K562 (cell line): ENCODE measurements around the gene GDF2. TPM values are rescaled to one million over a fixed set of nuclear protein-coding genes. Genes with fewer than 3 reads are reported as not detected.

Source experiments
- ATAC-seq: fragments of 200-7000 bp; cut with Tn5 transposase; 3 replicates; pipeline ENCODE4 v1.9.1; 2020; ENCODE audit warnings: moderate library complexity
- BruUV-seq: library from RNA; stranded (reverse); fragments of 400-500 nt; replicated peaks from 2 replicates; lab custom pipeline; 2021; lab: Mats Ljungman, UMichigan
- CTCF ChIA-PET: fragments of 300-600 bp; formaldehyde crosslinking; extraction: SDS; loops from one replicate; lab custom pipeline; 2021; ENCODE audit warnings: low intra/inter-chr PET ratio; lab: Yijun Ruan, JAX
- POLR2A ChIA-PET: fragments of 300-600, 350-650 bp; sonication (Branson Sonifier 250); formaldehyde crosslinking; extraction: SDS; loops from one replicate; lab custom pipeline; 2021; ENCODE audit warnings: antibody characterized with exemption, inconsistent platforms; lab: Yijun Ruan, JAX
- DNase-seq, 4 experiments: peaks; one replicate each; pipeline versions ENCODE4 v3.0.0 to v3.0.0-alpha.2; 2011 to 2018; ENCODE audit warnings: low spot score in 3 of 4, mixed read lengths in 3 of 4; ENCODE audit errors: extremely low read depth in 1 of 4
- FAIRE-seq: peaks from 2 replicates; lab custom pipeline; 2011; peaks lifted over from hg19 to GRCh38; lab: Jason Lieb, UNC
- H2AFZ ChIP-seq: 2 replicates; pipeline ENCODE4 v1.6.0; 2011; ENCODE audit warnings: low read depth, low read length, control low read depth, inconsistent platforms
- H3K27ac ChIP-seq: fragments of 200-600 bp; 3 replicates; pipeline ENCODE4 v1.8.0; 2011; ENCODE audit warnings: low read depth, mild to moderate bottlenecking, control low read depth, inconsistent platforms, low read length, moderate library complexity, mixed read lengths; ENCODE audit errors: extremely low read depth
- H3K27me3 ChIP-seq, 2 experiments: fragments of 300-600 bp in 1 of 2; 2 replicates in 1 of 2; 3 replicates in 1 of 2; pipeline versions ENCODE4 v1.6.0 to v1.8.0; 2011; ENCODE audit warnings: inconsistent platforms in 2 of 2, low read length in 2 of 2, mild to moderate bottlenecking in 1 of 2, mixed read lengths in 1 of 2, moderate library complexity in 1 of 2; ENCODE audit not compliant: control insufficient read depth in 2 of 2, insufficient read depth in 2 of 2
- H3K36me3 ChIP-seq: fragments of 300-600 bp; 3 replicates; pipeline ENCODE4 v1.8.0; 2011; ENCODE audit warnings: mild to moderate bottlenecking, low read length, inconsistent platforms; ENCODE audit not compliant: control insufficient read depth, insufficient read depth
- H3K4me1 ChIP-seq, 2 experiments: fragments of 200-600 bp in 1 of 2; replicated peaks in 1 of 2; 2 replicates in 1 of 2; 3 replicates in 1 of 2; pipeline versions ENCODE4 v1.5.1 to v1.8.0; 2011; ENCODE audit warnings: inconsistent platforms in 2 of 2, low read length in 2 of 2, mild to moderate bottlenecking in 1 of 2, mixed read lengths in 1 of 2, moderate library complexity in 1 of 2; ENCODE audit not compliant: control insufficient read depth in 2 of 2, insufficient read depth in 2 of 2
- H3K4me2 ChIP-seq: 2 replicates; pipeline ENCODE4 v1.6.1; 2011; ENCODE audit warnings: low read length, control low read depth, inconsistent platforms, mixed read lengths; ENCODE audit not compliant: insufficient read depth
- H3K4me3 ChIP-seq: fragments of 200-600 bp; sonication (generic), shearing (Covaris generic); 2 replicates; pipeline ENCODE4 v1.5.1; 2016; ENCODE audit warnings: control low read depth, inconsistent platforms
- H3K79me2 ChIP-seq: fragments of 200-600 bp; 3 replicates; pipeline ENCODE4 v1.8.0; 2011; ENCODE audit warnings: low read length, inconsistent platforms; ENCODE audit not compliant: control insufficient read depth, insufficient read depth
- H3K9ac ChIP-seq, 2 experiments: 2 replicates each; pipeline versions ENCODE4 v1.6.0 to v1.6.1; 2011; ENCODE audit warnings: low read depth in 2 of 2, low read length in 2 of 2, control low read depth in 1 of 2, inconsistent platforms in 1 of 2, mild to moderate bottlenecking in 1 of 2, mixed read lengths in 1 of 2; ENCODE audit not compliant: insufficient read depth in 1 of 2
- H3K9me1 ChIP-seq: one replicate; pipeline ENCODE4 v1.6.0; 2011; ENCODE audit warnings: inconsistent platforms, mild to moderate bottlenecking, low read length, moderate library complexity; ENCODE audit not compliant: control insufficient read depth, insufficient read depth
- H3K9me3 ChIP-seq: replicated peaks from 2 replicates; pipeline ENCODE4 v1.5.1; 2011; ENCODE audit warnings: low read depth, low read length, inconsistent platforms; ENCODE audit not compliant: control insufficient read depth, insufficient read depth
- H4K20me1 ChIP-seq: replicated peaks from 2 replicates; pipeline ENCODE4 v1.6.1; 2011; ENCODE audit warnings: low read length, inconsistent platforms, mixed read lengths; ENCODE audit not compliant: control insufficient read depth, insufficient read depth
- GATA2 ChIP-seq: sonication (generic); formaldehyde crosslinking; IDR thresholded peaks from 2 replicates; pipeline ENCODE4 v1.4.0; 2020; ENCODE audit warnings: mild to moderate bottlenecking, missing genetic modification reagents
- JUN ChIP-seq, 2 experiments: sonication (generic) in 1 of 2; formaldehyde crosslinking in 1 of 2; IDR thresholded peaks; 2 replicates each; pipeline versions ENCODE4 v1.6.1 to v1.8.0; 2012 to 2022; ENCODE audit warnings: borderline replicate concordance in 2 of 2, mild to moderate bottlenecking in 2 of 2, improper control_type of control experiment in 1 of 2, low read depth in 1 of 2, low read length in 1 of 2, missing genetic modification reagents in 1 of 2
- PKNOX1 ChIP-seq: fragments of 450-650 bp; IDR thresholded peaks from 2 replicates; pipeline ENCODE4 v1.6.1; 2016
- WGBS: fragments of 100-300 bp; shearing (Covaris generic); methylation state at CpG from one replicate; pipeline ENCODE4 v1.1.6; 2016; ENCODE audit warnings: low coverage, mixed read lengths; ENCODE audit not compliant: insufficient coverage; ENCODE audit errors: missing lambda C conversion rate; 5-methylcytosine and 5-hydroxymethylcytosine counted together
- in situ Hi-C: fragments of 300-500 bp; cut with MboI; formaldehyde crosslinking; loops from 4 replicates; pipeline ENCODE4 v1.15.0; 2018; ENCODE audit warnings: inconsistent platforms, mixed read lengths
- intact Hi-C: fragments of 100-400 bp; cut with micrococcal nuclease; formaldehyde crosslinking; loops from 2 replicates; pipeline ENCODE4 v1.14.2; 2022
- polyA plus RNA-seq, 8 experiments: library from polyadenylated mRNA; depleted of rRNA in 4 of 8; stranded (reverse) in 5 of 8; unstranded in 3 of 8; fragments of >200 nt; fragmentation: Nextera tagmentation in 2 of 8; fragmentation: Illumina TruSeq in 1 of 8; extraction: Ambion mirVana in 2 of 8; extraction: Trizol in 1 of 8; gene quantifications; 2 replicates each; pipeline versions ENCODE4 v1.2.1 to v1.2.3, GENCODE V29; 2011 to 2014; ENCODE audit warnings: inconsistent platforms in 1 of 8, missing spikeins in 1 of 8
- total RNA-seq, 7 experiments: library from RNA; depleted of rRNA in 6 of 7; stranded (reverse); fragments of >200 nt in 6 of 7; fragmentation: Illumina TruSeq in 2 of 7; extraction: Trizol in 2 of 7; gene quantifications; 2 replicates each; pipeline versions ENCODE4 v1.2.1 to v1.2.3, GENCODE V29; 2011 to 2021; ENCODE audit warnings: low replicate concordance in 1 of 7

GDF2 gene
- total and polyA plus RNA-seq, 9 of the 15 experiments (the other 6 are each of a cell fraction or from before 2014, with no cell fraction given), result 0.08 to 0.58 (median 0.27) TPM; not detected in 2

- TF ChIP-seq JUN (IDR thresholded peaks at IDR 0.05; ENCODE audit: borderline replicate concordance, low read depth, low read length), result no peak
- no peak for TF ChIP-seq JUN (CRISPR knock-in tag; IDR thresholded peaks at IDR 0.05; ENCODE audit: borderline replicate concordance)
Measured at GRCh38 chr10:47350671-47351640, 28.7 kb downstream of the GDF2 start (continued).

GRCh38 chr10:47351899-47352815, 29.9 kb downstream of the GDF2 start:
- H3K79me2 ChIP-seq, result no peaks in the 10 kb centered on the region
- POLR2A ChIA-PET, result no interaction called here
- no peak overlapping the region for H3K9ac ChIP-seq
- no peaks in the 10 kb centered on the region for H3K9me3 ChIP-seq
- ATAC-seq (peak; percentile 16; the same call in 1 of the 3 replicates), DNase-seq (no peak), FAIRE-seq (no peak)
- peaks cover 0 to 24% of the 10 kb centered on the region in 2 experiments; a peak in 1 of 5 replicates for H3K4me1 ChIP-seq
- H3K9me1 ChIP-seq, result no peaks in the 10 kb centered on the region
- H2AFZ ChIP-seq, result no peak overlapping the region
- H3K4me2 ChIP-seq, result no peak overlapping the region
- no peaks in the 10 kb centered on the region for H3K36me3 ChIP-seq
- WGBS, result 0% methylated on average over 14 of the region's 14 CpGs
- no peak overlapping the region for H3K4me3 ChIP-seq
- TF ChIP-seq GATA2 (no peak), PKNOX1 (peak; percentile 51; the same call in 1 of the 2 replicates)
- in situ Hi-C loops, result no loop called here
- H3K27ac ChIP-seq, result no peak overlapping the region
- peaks cover 25% of the 10 kb centered on the region for H4K20me1 ChIP-seq
- peaks cover 41 to 83% of the 10 kb centered on the region in 2 experiments for H3K27me3 ChIP-seq
- CTCF ChIA-PET, result no interaction called here
- intact Hi-C loops, result no loop called here
- BruUV-seq, result no TSS peak
